HepG2 (cell line): ENCODE data around the gene VWA1. TPM values are rescaled to one million over a fixed set of nuclear protein-coding genes. Genes with fewer than 3 reads are reported as not detected.

ENCODE experiments used
- CEBPG ChIP-seq: IDR thresholded peaks from 2 replicates; pipeline ENCODE4 v1.6.1; 2016
- CHCHD3 ChIP-seq: sonication (generic); formaldehyde crosslinking; IDR thresholded peaks from 2 replicates; pipeline ENCODE4 v1.8.0; 2022; ENCODE audit warnings: mild to moderate bottlenecking, missing genetic modification reagents, moderate library complexity
- FOXK1 ChIP-seq: sonication (generic); formaldehyde crosslinking; IDR thresholded peaks from 2 replicates; pipeline ENCODE4 v1.4.0; 2020; ENCODE audit warnings: low read depth, missing genetic modification reagents, borderline replicate concordance
- FOXO1 ChIP-seq: sonication (generic); formaldehyde crosslinking; IDR thresholded peaks from 2 replicates; pipeline ENCODE4 v1.4.0; 2020; ENCODE audit warnings: missing genetic modification reagents
- GABPB1 ChIP-seq: IDR thresholded peaks from 2 replicates; pipeline ENCODE4 v1.6.1; 2016; ENCODE audit warnings: mild to moderate bottlenecking, missing genetic modification reagents, moderate library complexity, missing compliant biosample characterization
- KLF16 ChIP-seq, 2 experiments: sonication (generic) in 1 of 2; formaldehyde crosslinking in 1 of 2; IDR thresholded peaks; 2 replicates each; pipeline versions ENCODE4 v1.6.1 to v1.8.0; 2016 to 2023; ENCODE audit warnings: missing genetic modification reagents in 2 of 2, missing compliant biosample characterization in 1 of 2
- MZF1 ChIP-seq: sonication (generic); formaldehyde crosslinking; IDR thresholded peaks from 2 replicates; pipeline ENCODE4 v1.8.1; 2023; ENCODE audit warnings: mild to moderate bottlenecking, missing genetic modification reagents, borderline replicate concordance
- NR2C2 ChIP-seq: sonication (generic); formaldehyde crosslinking; IDR thresholded peaks from 2 replicates; pipeline ENCODE4 v1.4.0; 2020; ENCODE audit warnings: missing genetic modification reagents, mild to moderate bottlenecking, moderate library complexity, borderline replicate concordance
- RNF2 ChIP-seq: fragments of 450-650 bp; conservative IDR thresholded peaks from 2 replicates; pipeline ENCODE4 v1.6.1; 2016; ENCODE audit warnings: low read depth
- SOX13 ChIP-seq, 3 experiments: fragments of 450-650 bp in 1 of 3; sonication (generic) in 1 of 3; formaldehyde crosslinking in 1 of 3; IDR thresholded peaks in 2 of 3; conservative IDR thresholded peaks in 1 of 3; 2 replicates each; pipeline versions ENCODE4 v1.5.0 to v1.6.1; 2016 to 2020; ENCODE audit warnings: antibody characterized with exemption in 1 of 3, mild to moderate bottlenecking in 1 of 3, missing compliant biosample characterization in 1 of 3, missing genetic modification reagents in 1 of 3, moderate library complexity in 1 of 3
- THYN1 ChIP-seq: sonication (generic); formaldehyde crosslinking; IDR thresholded peaks from 2 replicates; pipeline ENCODE4 v1.8.1; 2023; ENCODE audit warnings: low read depth, mild to moderate bottlenecking, moderate library complexity, missing genetic modification reagents, borderline replicate concordance
- TOE1 ChIP-seq: sonication (generic); formaldehyde crosslinking; IDR thresholded peaks from 2 replicates; pipeline ENCODE4 v1.4.0; 2020; ENCODE audit warnings: mild to moderate bottlenecking, missing genetic modification reagents
- ZBTB2 ChIP-seq: sonication (generic); formaldehyde crosslinking; IDR thresholded peaks from 2 replicates; pipeline ENCODE4 v1.8.0; 2022; ENCODE audit warnings: low read depth, missing genetic modification reagents
- ZFP90 ChIP-seq: sonication (generic); formaldehyde crosslinking; IDR thresholded peaks from 2 replicates; pipeline ENCODE4 v1.8.0; 2022; ENCODE audit warnings: missing genetic modification reagents, mild to moderate bottlenecking, inconsistent platforms, borderline replicate concordance
- ZNF142 ChIP-seq: sonication (generic); formaldehyde crosslinking; IDR thresholded peaks from 2 replicates; pipeline ENCODE4 v1.4.0; 2020; ENCODE audit warnings: missing genetic modification reagents
- ZNF235 ChIP-seq: sonication (generic); formaldehyde crosslinking; IDR thresholded peaks from 2 replicates; pipeline ENCODE4 v1.8.1; 2023; ENCODE audit warnings: mild to moderate bottlenecking, missing genetic modification reagents, borderline replicate concordance
- ZNF296 ChIP-seq: sonication (generic); formaldehyde crosslinking; conservative IDR thresholded peaks from 2 replicates; pipeline ENCODE4 v1.5.0; 2020; ENCODE audit warnings: mild to moderate bottlenecking, missing genetic modification reagents
- ZNF766 ChIP-seq: sonication (generic); formaldehyde crosslinking; IDR thresholded peaks from 2 replicates; pipeline ENCODE4 v1.5.0; 2020; ENCODE audit warnings: missing genetic modification reagents, borderline replicate concordance
- polyA plus RNA-seq, 8 experiments: library from polyadenylated mRNA; depleted of rRNA in 3 of 8; stranded (reverse) in 7 of 8; unstranded in 1 of 8; fragments of >200 nt; fragmentation: Illumina TruSeq in 4 of 8; extraction: Trizol in 4 of 8; gene quantifications; 2 replicates each; pipeline versions ENCODE4 v1.2.1 to v1.2.3, GENCODE V29; 2011 to 2016; ENCODE audit warnings: low read depth in 4 of 8, missing spikeins in 1 of 8, mixed read lengths in 1 of 8; ENCODE audit not compliant: insufficient read depth in 1 of 8
- total RNA-seq, 5 experiments: library from RNA; depleted of rRNA; stranded (reverse); fragments of >200 nt; fragmentation: Illumina TruSeq; extraction: Trizol; gene quantifications; 2 replicates each; pipeline ENCODE4 v1.2.3, GENCODE V29; 2016; ENCODE audit warnings: low read depth in 1 of 5
- TF ChIP-seq, protein P1 (sequence below): sonication (generic); formaldehyde crosslinking; IDR thresholded peaks from 2 replicates; pipeline ENCODE4 v1.4.0; 2020; ENCODE audit warnings: missing genetic modification reagents

Gene VWA1
- total and polyA plus RNA-seq, 2 of the 13 experiments (the other 11 are each of a cell fraction or from before 2014, with no cell fraction given) = 40.9 to 57.5 TPM

- TF ChIP-seq, protein P1, sequence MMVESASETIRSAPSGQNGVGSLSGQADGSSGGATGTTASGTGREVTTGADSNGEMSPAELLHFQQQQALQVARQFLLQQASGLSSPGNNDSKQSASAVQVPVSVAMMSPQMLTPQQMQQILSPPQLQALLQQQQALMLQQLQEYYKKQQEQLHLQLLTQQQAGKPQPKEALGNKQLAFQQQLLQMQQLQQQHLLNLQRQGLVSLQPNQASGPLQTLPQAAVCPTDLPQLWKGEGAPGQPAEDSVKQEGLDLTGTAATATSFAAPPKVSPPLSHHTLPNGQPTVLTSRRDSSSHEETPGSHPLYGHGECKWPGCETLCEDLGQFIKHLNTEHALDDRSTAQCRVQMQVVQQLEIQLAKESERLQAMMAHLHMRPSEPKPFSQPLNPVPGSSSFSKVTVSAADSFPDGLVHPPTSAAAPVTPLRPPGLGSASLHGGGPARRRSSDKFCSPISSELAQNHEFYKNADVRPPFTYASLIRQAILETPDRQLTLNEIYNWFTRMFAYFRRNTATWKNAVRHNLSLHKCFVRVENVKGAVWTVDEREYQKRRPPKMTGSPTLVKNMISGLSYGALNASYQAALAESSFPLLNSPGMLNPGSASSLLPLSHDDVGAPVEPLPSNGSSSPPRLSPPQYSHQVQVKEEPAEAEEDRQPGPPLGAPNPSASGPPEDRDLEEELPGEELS = peak; percentile 39; the same call in 1 of the 2 replicates
- TF ChIP-seq THYN1 (CRISPR knock-in tag) (no peak), ZBTB2 (CRISPR knock-in tag) (peak; percentile 90), CEBPG (CRISPR knock-in tag) (peak; percentile 39; the same call in 1 of the 2 replicates), SOX13 (IDR thresholded peaks at IDR 0.05) (no peak), SOX13 (CRISPR knock-in tag; conservative IDR thresholded peaks at IDR 0.05 in 1 of 2, IDR thresholded peaks at IDR 0.05 in 1 of 2) (peak in 1 of 2 experiments; percentile 59; a peak in 1 of 4 replicates), RNF2 (no peak), KLF16 (CRISPR knock-in tag; IDR thresholded peaks at IDR 0.05) (peak; percentile 42 to 79; a peak in 1 of 4 replicates), ZNF235 (CRISPR knock-in tag) (peak; percentile 63; the same call in 1 of the 2 replicates), FOXO1 (CRISPR knock-in tag) (peak; percentile 52; the same call in 1 of the 2 replicates), ZNF296 (CRISPR knock-in tag) (peak; percentile 65), FOXK1 (CRISPR knock-in tag) (peak; percentile 96), CHCHD3 (peak; percentile 96), ZNF142 (CRISPR knock-in tag) (no peak; the same call in 1 of the 2 replicates), ZFP90 (CRISPR knock-in tag) (no peak), GABPB1 (CRISPR knock-in tag) (peak; percentile 99), MZF1 (CRISPR knock-in tag) (no peak), NR2C2 (CRISPR knock-in tag) (peak; percentile 100), ZNF766 (no peak), TOE1 (CRISPR knock-in tag) (peak; percentile 51; the same call in 1 of the 2 replicates)
Observed at GRCh38 chr1:1406821-1407635, 28.5 kb upstream of the VWA1 start, which contains the start of gene MRPL20 (continued).
